Measurements from ENCODE around the gene MAP1LC3B. TPM values are rescaled to one million over a fixed set of nuclear protein-coding genes. Genes with fewer than 3 reads are reported as not detected.
A peak's percentile ranks its signal among the peaks of the same experiment; 100 is the strongest.

MAP1LC3B gene
- total and polyA plus RNA-seq, 2 experiments from 2014 or later = 73.3 to 134 TPM

DNA sequence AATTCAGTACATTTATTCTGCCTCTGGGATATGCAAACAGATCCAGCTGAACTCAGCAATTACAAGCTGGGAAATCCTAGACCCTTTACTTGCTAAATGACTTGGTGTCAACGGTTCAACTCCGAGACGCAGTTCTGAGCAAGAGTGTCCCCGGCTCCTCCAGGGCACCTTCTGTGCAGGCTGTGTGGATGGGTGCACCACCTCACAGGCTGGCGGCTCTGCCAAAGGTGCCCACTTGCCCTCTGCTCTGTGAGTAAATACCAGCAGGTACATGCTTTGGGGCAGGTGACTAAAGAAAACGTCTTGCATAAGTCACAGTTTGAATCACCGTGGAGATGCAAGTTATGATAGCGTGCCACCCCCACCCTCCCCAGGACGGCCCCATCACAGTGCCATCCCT, 23.3 kb downstream of the MAP1LC3B start:
- Histone ChIP-seq H4K20me1 (ENCODE audit: insufficient read depth, poor library complexity, severe bottlenecking) (peaks cover 2% of the 10 kb centered on the region), H3K4me1 (ENCODE audit: insufficient read depth) (peaks cover 6% of the 10 kb centered on the region), H3K36me3 (replicated peaks; ENCODE audit: insufficient read depth, low read depth) (no peaks in the 10 kb centered on the region), H3K79me2 (no peaks in the 10 kb centered on the region), H3K4me2 (no peak overlapping the region), H3K27me3 (no peaks in the 10 kb centered on the region), H3K4me3 (no peak overlapping the region), H3K9me3 (ENCODE audit: low read depth) (no peaks in the 10 kb centered on the region), H2AFZ (no peak overlapping the region), H3K9me2 (replicated peaks; ENCODE audit: insufficient read depth) (no peaks in the 10 kb centered on the region), H3K27ac (no peak overlapping the region)
- TF ChIP-seq EZH2phosphoT487 (IDR thresholded peaks at IDR 0.05; ENCODE audit: low read depth, severe bottlenecking, unreplicated experiment) = no peak
- no peak for TF ChIP-seq EZH2 (IDR thresholded peaks at IDR 0.05; ENCODE audit: borderline replicate concordance)
- TF ChIP-seq, protein P1, sequence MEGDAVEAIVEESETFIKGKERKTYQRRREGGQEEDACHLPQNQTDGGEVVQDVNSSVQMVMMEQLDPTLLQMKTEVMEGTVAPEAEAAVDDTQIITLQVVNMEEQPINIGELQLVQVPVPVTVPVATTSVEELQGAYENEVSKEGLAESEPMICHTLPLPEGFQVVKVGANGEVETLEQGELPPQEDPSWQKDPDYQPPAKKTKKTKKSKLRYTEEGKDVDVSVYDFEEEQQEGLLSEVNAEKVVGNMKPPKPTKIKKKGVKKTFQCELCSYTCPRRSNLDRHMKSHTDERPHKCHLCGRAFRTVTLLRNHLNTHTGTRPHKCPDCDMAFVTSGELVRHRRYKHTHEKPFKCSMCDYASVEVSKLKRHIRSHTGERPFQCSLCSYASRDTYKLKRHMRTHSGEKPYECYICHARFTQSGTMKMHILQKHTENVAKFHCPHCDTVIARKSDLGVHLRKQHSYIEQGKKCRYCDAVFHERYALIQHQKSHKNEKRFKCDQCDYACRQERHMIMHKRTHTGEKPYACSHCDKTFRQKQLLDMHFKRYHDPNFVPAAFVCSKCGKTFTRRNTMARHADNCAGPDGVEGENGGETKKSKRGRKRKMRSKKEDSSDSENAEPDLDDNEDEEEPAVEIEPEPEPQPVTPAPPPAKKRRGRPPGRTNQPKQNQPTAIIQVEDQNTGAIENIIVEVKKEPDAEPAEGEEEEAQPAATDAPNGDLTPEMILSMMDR (IDR thresholded peaks at IDR 0.05; ENCODE audit: poor library complexity) = no peak
- no peak for DNase-seq (ENCODE audit: low spot score)
- 93% methylated on average over 9 of the region's 9 CpGs for WGBS (ENCODE audit: low lambda C conversion rate, missing lambda C conversion rate)

DNA sequence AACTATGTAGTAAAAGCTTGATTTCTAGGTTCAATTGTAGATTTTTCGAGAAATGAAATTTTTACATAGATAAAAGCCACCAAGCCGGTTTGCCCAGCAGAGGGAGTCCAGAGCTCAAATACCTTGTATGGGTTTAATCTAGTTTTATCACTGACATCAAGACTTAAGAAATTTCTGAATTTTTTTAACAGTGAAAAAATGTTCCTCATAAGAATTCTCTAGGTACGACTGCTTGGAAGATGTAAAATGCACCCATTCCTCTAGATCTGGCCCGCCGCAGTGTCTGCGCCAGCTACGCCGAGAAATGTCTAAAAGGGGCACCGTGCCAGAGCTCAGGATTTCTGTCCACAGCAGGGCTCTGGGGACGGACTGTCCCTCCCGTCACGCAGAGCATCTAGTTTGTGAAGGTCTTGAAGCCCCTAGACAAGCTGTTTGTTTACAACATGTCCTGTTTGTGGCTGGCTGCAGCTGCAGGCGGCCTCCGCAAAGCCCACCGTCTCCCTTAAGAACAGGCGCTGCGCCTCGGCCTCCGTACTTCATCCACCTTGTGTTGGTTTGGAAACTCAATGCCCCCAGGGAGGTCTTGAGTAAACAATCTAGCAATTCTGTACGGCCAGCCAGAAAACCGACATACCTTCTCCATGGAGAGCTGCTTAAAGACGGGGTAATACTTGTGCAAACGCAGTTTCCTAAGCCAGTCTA, 24.8 kb downstream of the MAP1LC3B start:
- no peaks in the 10 kb centered on the region for H3K27me3 ChIP-seq
- TF ChIP-seq, protein P1 (IDR thresholded peaks at IDR 0.05; ENCODE audit: poor library complexity) = peak; percentile 70
- TF ChIP-seq EZH2 (IDR thresholded peaks at IDR 0.05; ENCODE audit: borderline replicate concordance) (no peak), EZH2phosphoT487 (IDR thresholded peaks at IDR 0.05; ENCODE audit: low read depth, severe bottlenecking, unreplicated experiment) (no peak)
- peak; percentile 52 for DNase-seq (ENCODE audit: low spot score)
- peaks cover 6% of the 10 kb centered on the region for H3K4me1 ChIP-seq (ENCODE audit: insufficient read depth)
- no peak overlapping the region for H3K27ac ChIP-seq
- H3K4me2 ChIP-seq = no peak overlapping the region
- 76% methylated on average over 23 of the region's 23 CpGs for WGBS (ENCODE audit: low lambda C conversion rate, missing lambda C conversion rate)
- no peak overlapping the region for H2AFZ ChIP-seq
- peaks cover 2% of the 10 kb centered on the region for H4K20me1 ChIP-seq (ENCODE audit: insufficient read depth, poor library complexity, severe bottlenecking)
- no peaks in the 10 kb centered on the region for H3K36me3 ChIP-seq (replicated peaks; ENCODE audit: insufficient read depth, low read depth)
- no peaks in the 10 kb centered on the region for H3K9me2 ChIP-seq (replicated peaks; ENCODE audit: insufficient read depth)
- no peaks in the 10 kb centered on the region for H3K9me3 ChIP-seq (ENCODE audit: low read depth)
- H3K79me2 ChIP-seq = no peaks in the 10 kb centered on the region
- H3K4me3 ChIP-seq = no peak overlapping the region

DNA sequence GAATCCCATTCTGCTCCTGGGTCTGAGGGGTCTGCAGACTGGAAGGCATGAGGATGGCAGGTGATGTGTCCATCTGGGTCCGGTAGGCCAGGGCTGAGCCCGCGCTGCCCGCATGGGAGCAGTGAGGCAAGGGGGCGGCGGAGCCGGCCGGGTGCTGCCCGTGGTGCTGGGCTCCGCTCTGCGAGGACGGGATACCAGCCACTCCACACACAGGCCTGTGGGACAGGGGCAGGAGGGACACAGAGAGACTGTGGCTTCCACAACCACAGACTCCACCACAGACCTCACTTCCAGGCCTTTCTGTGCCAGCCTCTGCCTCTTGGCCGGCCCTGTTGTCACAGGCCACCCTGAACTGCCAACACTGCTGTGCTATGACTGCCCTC, 25.4 kb downstream of the MAP1LC3B start:
- no peak for DNase-seq (ENCODE audit: low spot score)
- Histone ChIP-seq H3K27me3 (no peaks in the 10 kb centered on the region), H3K27ac (no peak overlapping the region), H2AFZ (no peak overlapping the region), H3K4me2 (no peak overlapping the region), H4K20me1 (ENCODE audit: insufficient read depth, poor library complexity, severe bottlenecking) (peaks cover 2% of the 10 kb centered on the region), H3K9me3 (ENCODE audit: low read depth) (no peaks in the 10 kb centered on the region), H3K36me3 (replicated peaks; ENCODE audit: insufficient read depth, low read depth) (no peaks in the 10 kb centered on the region), H3K4me3 (no peak overlapping the region), H3K79me2 (no peaks in the 10 kb centered on the region), H3K4me1 (ENCODE audit: insufficient read depth) (peaks cover 6% of the 10 kb centered on the region), H3K9me2 (replicated peaks; ENCODE audit: insufficient read depth) (no peaks in the 10 kb centered on the region)
- TF ChIP-seq EZH2 (IDR thresholded peaks at IDR 0.05; ENCODE audit: borderline replicate concordance) (no peak), EZH2phosphoT487 (IDR thresholded peaks at IDR 0.05; ENCODE audit: low read depth, severe bottlenecking, unreplicated experiment) (no peak)
- TF ChIP-seq, protein P1 (IDR thresholded peaks at IDR 0.05; ENCODE audit: poor library complexity) = no peak
- 94% methylated on average over 12 of the region's 13 CpGs for WGBS (ENCODE audit: low lambda C conversion rate, missing lambda C conversion rate)
